HEK293 (cell line): ENCODE results near the gene AGO3.

Source experiments
- KLF16 ChIP-seq: fragments of 450-650 bp; formaldehyde crosslinking; IDR thresholded peaks from 2 replicates; pipeline ENCODE4 v1.5.1; 2017; ENCODE audit warnings: missing biosample characterization, missing genetic modification characterization
- KLF9 ChIP-seq: fragments of 450-650 bp; formaldehyde crosslinking; IDR thresholded peaks from 2 replicates; pipeline ENCODE4 v1.5.1; 2016; ENCODE audit warnings: missing biosample characterization, missing genetic modification characterization, low read depth
- ZBTB20 ChIP-seq: fragments of 450-650 bp; formaldehyde crosslinking; IDR thresholded peaks from 2 replicates; pipeline ENCODE4 v1.5.1; 2016; ENCODE audit warnings: missing biosample characterization, missing genetic modification characterization
- ZBTB7A ChIP-seq: fragments of 450-650 bp; formaldehyde crosslinking; IDR thresholded peaks from 2 replicates; pipeline ENCODE4 v1.5.1; 2016; ENCODE audit warnings: low read depth, missing biosample characterization, missing genetic modification characterization
- ZFP3 ChIP-seq: fragments of 450-650 bp; formaldehyde crosslinking; IDR thresholded peaks from 2 replicates; pipeline ENCODE4 v1.5.1; 2016; ENCODE audit warnings: low read depth, missing biosample characterization, missing genetic modification characterization
- ZNF302 ChIP-seq: fragments of 450-650 bp; formaldehyde crosslinking; IDR thresholded peaks from 2 replicates; pipeline ENCODE4 v1.5.1; 2016; ENCODE audit warnings: missing biosample characterization, missing genetic modification characterization, low read depth
- ZNF423 ChIP-seq: fragments of 450-650 bp; formaldehyde crosslinking; IDR thresholded peaks from 2 replicates; pipeline ENCODE4 v1.5.1; 2016; ENCODE audit warnings: missing biosample characterization, missing genetic modification characterization
- TF ChIP-seq, protein P1 (sequence below): fragments of 450-650 bp; formaldehyde crosslinking; IDR thresholded peaks from 2 replicates; pipeline ENCODE4 v1.5.1; 2016; ENCODE audit warnings: missing biosample characterization, missing genetic modification characterization
- TF ChIP-seq, protein P2 (sequence below): fragments of 450-650 bp; formaldehyde crosslinking; IDR thresholded peaks from 2 replicates; pipeline ENCODE4 v1.5.1; 2016; ENCODE audit warnings: missing biosample characterization, missing genetic modification characterization
- TF ChIP-seq, protein P3 (sequence below): fragments of 450-650 bp; formaldehyde crosslinking; IDR thresholded peaks from 2 replicates; pipeline ENCODE4 v1.5.1; 2017; ENCODE audit warnings: missing biosample characterization, missing genetic modification characterization

DNA sequence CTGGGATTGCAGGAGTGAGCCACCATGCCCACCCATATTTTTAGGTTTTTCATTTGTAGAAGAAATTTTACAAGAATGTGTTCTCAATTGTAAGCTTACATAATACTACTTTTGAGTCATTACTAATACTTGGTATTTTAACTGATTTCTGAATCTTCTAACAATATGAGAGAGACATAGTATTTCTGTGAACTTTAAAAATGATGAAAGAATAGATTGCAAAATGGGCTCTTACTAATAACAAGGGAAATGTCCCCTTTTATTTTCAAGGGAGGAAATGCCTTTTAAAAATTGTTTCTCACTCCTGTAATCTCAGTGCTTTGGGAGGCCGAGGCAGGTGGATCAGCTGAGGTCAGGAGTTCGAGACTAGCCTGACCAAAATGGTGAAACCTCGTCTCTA lies 5.9 kb downstream of the AGO3 start:
- TF ChIP-seq ZNF423 (tag by site-specific recombination) (no peak), ZBTB20 (tag by site-specific recombination) (no peak), ZBTB7A (tag by site-specific recombination) (no peak), ZFP3 (tag by site-specific recombination) (no peak), KLF9 (tag by site-specific recombination) (no peak), ZNF302 (tag by site-specific recombination) (no peak), KLF16 (no peak)
- TF ChIP-seq, protein P1, sequence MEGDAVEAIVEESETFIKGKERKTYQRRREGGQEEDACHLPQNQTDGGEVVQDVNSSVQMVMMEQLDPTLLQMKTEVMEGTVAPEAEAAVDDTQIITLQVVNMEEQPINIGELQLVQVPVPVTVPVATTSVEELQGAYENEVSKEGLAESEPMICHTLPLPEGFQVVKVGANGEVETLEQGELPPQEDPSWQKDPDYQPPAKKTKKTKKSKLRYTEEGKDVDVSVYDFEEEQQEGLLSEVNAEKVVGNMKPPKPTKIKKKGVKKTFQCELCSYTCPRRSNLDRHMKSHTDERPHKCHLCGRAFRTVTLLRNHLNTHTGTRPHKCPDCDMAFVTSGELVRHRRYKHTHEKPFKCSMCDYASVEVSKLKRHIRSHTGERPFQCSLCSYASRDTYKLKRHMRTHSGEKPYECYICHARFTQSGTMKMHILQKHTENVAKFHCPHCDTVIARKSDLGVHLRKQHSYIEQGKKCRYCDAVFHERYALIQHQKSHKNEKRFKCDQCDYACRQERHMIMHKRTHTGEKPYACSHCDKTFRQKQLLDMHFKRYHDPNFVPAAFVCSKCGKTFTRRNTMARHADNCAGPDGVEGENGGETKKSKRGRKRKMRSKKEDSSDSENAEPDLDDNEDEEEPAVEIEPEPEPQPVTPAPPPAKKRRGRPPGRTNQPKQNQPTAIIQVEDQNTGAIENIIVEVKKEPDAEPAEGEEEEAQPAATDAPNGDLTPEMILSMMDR (tag by site-specific recombination), result no peak
- TF ChIP-seq, protein P2, sequence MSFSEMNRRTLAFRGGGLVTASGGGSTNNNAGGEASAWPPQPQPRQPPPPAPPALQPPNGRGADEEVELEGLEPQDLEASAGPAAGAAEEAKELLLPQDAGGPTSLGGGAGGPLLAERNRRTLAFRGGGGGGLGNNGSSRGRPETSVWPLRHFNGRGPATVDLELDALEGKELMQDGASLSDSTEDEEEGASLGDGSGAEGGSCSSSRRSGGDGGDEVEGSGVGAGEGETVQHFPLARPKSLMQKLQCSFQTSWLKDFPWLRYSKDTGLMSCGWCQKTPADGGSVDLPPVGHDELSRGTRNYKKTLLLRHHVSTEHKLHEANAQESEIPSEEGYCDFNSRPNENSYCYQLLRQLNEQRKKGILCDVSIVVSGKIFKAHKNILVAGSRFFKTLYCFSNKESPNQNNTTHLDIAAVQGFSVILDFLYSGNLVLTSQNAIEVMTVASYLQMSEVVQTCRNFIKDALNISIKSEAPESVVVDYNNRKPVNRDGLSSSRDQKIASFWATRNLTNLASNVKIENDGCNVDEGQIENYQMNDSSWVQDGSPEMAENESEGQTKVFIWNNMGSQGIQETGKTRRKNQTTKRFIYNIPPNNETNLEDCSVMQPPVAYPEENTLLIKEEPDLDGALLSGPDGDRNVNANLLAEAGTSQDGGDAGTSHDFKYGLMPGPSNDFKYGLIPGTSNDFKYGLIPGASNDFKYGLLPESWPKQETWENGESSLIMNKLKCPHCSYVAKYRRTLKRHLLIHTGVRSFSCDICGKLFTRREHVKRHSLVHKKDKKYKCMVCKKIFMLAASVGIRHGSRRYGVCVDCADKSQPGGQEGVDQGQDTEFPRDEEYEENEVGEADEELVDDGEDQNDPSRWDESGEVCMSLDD (tag by site-specific recombination), result no peak
- TF ChIP-seq, protein P3, sequence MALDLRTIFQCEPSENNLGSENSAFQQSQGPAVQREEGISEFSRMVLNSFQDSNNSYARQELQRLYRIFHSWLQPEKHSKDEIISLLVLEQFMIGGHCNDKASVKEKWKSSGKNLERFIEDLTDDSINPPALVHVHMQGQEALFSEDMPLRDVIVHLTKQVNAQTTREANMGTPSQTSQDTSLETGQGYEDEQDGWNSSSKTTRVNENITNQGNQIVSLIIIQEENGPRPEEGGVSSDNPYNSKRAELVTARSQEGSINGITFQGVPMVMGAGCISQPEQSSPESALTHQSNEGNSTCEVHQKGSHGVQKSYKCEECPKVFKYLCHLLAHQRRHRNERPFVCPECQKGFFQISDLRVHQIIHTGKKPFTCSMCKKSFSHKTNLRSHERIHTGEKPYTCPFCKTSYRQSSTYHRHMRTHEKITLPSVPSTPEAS (tag by site-specific recombination), result no peak
